Esophagus muscularis mucosa (tissue), 4 donors: ENCODE measurements around the gene ZWILCH. TPM values are rescaled to one million over a fixed set of nuclear protein-coding genes. Genes with fewer than 3 reads are reported as not detected.

Source experiments
- DNase-seq: peaks from one replicate; pipeline ENCODE4 v3.0.0-alpha.2; 2017; ENCODE audit errors: extremely low spot score
- H3K27ac ChIP-seq, 4 donors: fragments of 200-600 bp; sonication (generic); replicated peaks in 1 of 4; 1 replicate in 3 of 4; 2 replicates in 1 of 4; pipeline ENCODE4 v1.5.1; 2016 to 2019; ENCODE audit warnings: mild to moderate bottlenecking in 1 of 4
- H3K27me3 ChIP-seq, 4 donors: fragments of 200-600 bp; sonication (generic); one replicate each; pipeline versions ENCODE4 v1.5.1 to v1.6.0; 2016 to 2019
- H3K36me3 ChIP-seq, 4 donors: fragments of 200-600 bp; sonication (generic); one replicate each; pipeline ENCODE4 v1.5.1; 2016 to 2019
- H3K4me1 ChIP-seq, 4 donors: fragments of 200-600 bp; sonication (generic); one replicate each; pipeline ENCODE4 v1.5.1; 2016 to 2019
- H3K4me3 ChIP-seq, 4 donors: fragments of 200-600 bp; sonication (generic); 1 replicate in 2 of 4; 2 replicates in 2 of 4; pipeline ENCODE4 v1.5.1; 2016 to 2019; ENCODE audit warnings: mild to moderate bottlenecking in 4 of 4, moderate library complexity in 1 of 4
- H3K9me3 ChIP-seq, 4 donors: fragments of 200-600 bp; sonication (generic); 1 replicate in 3 of 4; 2 replicates in 1 of 4; pipeline ENCODE4 v1.5.1; 2016 to 2019
- CTCF ChIP-seq, 3 experiments: fragments of 200-600 bp in 2 of 3; fragments of 450-650 bp in 1 of 3; sonication (generic) in 2 of 3; IDR thresholded peaks; one replicate each; pipeline ENCODE4 v1.5.1; 2017 to 2019; ENCODE audit warnings: antibody characterized with exemption in 3 of 3, mild to moderate bottlenecking in 2 of 3, moderate library complexity in 1 of 3
- EP300 ChIP-seq: sonication (generic); formaldehyde crosslinking; IDR thresholded peaks from one replicate; pipeline ENCODE4 v1.6.1; 2017; ENCODE audit warnings: antibody characterized with exemption
- POLR2A ChIP-seq: fragments of 450-650 bp; IDR thresholded peaks from one replicate; pipeline ENCODE4 v1.6.1; 2017; ENCODE audit warnings: antibody characterized with exemption, moderate library complexity, mild to moderate bottlenecking, low read depth
- POLR2AphosphoS5 ChIP-seq, 2 donors: sonication (generic); formaldehyde crosslinking; IDR thresholded peaks; one replicate each; pipeline ENCODE4 v1.6.1; 2017; ENCODE audit warnings: antibody characterized with exemption in 2 of 2
- WGBS: methylation state at CpG from one replicate; pipeline ENCODE4 v1.1.5; 2018; 5-methylcytosine and 5-hydroxymethylcytosine counted together
- intact Hi-C: fragments of 100-400 bp; cut with DNase I; formaldehyde crosslinking; loops from one replicate; pipeline ENCODE4 v1.15.1; 2023
- total RNA-seq, 4 donors: library from RNA; depleted of rRNA; stranded (reverse); fragments of >200 nt; gene quantifications; one replicate each; pipeline versions ENCODE4 v1.1.0 to v1.2.1, GENCODE V29; 2016

Gene ZWILCH
- total RNA-seq, 4 donors from 2014 or later: 2.1 to 3.3 (median 2.4) TPM

DNA sequence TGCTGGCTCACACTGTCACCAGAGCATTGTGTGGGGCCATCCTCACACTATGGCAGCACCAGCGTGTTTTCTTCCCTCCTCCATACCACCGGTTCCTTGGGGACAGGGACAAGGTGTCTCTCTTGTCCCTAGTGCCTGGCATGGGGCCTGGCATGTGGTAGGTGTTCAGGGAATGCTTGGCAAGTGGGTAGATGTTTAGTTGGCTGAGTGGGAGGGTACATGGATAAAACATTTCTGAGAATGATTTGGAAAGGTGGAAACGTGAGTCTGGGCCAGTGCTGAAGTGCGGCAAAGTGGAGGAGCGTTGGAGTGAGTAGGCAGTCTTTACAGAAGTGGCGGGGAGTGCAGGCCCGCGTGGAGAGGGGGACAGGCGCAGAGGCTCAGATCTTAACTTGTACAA lies 22.6 kb upstream of the ZWILCH start:
- Histone ChIP-seq H3K9me3 (no peaks in the 10 kb centered on the region), H3K4me1 (no peaks in the 10 kb centered on the region), H3K4me3 (no peak overlapping the region), H3K36me3 (peaks cover 12 to 57% (median 39%) of the 10 kb centered on the region in 4 donors), H3K27me3 (no peaks in the 10 kb centered on the region), H3K27ac (no peak overlapping the region)
- TF ChIP-seq EP300 (no peak), CTCF (IDR thresholded peaks at IDR 0.05) (no peak), POLR2AphosphoS5 (IDR thresholded peaks at IDR 0.05) (no peak), POLR2A (no peak)
- WGBS: 92% methylated on average over 9 of the region's 9 CpGs
- intact Hi-C loops: no loop called here
- DNase-seq: no peak

GRCh38 chr15:66483131-66483566 lies 22.0 kb upstream of the ZWILCH start:
- Histone ChIP-seq H3K36me3 (peaks cover 12 to 64% (median 45%) of the 10 kb centered on the region in 4 donors), H3K27ac (no peak overlapping the region), H3K4me1 (no peaks in the 10 kb centered on the region), H3K27me3 (no peaks in the 10 kb centered on the region), H3K4me3 (no peak overlapping the region), H3K9me3 (no peaks in the 10 kb centered on the region)
- intact Hi-C loops: no loop called here
- DNase-seq: no peak
- 89% methylated on average over 3 of the region's 3 CpGs for WGBS
- TF ChIP-seq CTCF (IDR thresholded peaks at IDR 0.05) (no peak), POLR2AphosphoS5 (IDR thresholded peaks at IDR 0.05) (no peak), EP300 (no peak), POLR2A (no peak)

DNA sequence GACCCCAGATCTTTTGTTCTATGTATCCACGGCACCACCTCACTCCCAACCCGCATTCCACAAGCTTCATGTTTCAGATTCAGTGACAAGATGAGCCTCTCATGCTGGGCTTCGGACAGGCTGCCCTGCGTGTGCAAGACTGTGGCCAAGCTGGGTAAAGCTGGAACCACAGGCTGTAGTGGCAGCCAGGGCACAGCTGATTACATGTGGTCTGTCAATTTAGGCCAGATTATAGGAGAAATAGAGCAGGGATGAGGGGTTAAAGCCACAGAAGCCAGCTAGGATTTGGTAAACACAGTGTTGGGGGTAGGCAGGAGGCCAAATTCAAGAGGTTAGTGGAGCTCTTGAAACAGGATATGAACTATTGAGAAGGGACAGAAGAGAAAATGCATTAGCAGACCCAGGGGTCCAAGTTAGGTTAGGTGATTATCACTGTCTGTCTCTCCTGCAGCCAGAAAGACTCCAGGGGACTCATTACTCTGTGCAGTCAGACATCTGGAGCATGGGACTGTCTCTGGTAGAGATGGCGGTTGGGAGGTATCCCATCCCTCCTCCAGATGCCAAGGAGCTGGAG lies 20.5 kb upstream of the ZWILCH start:
- no peaks in the 10 kb centered on the region for H3K27me3 ChIP-seq
- H3K4me1 ChIP-seq: no peaks in the 10 kb centered on the region
- TF ChIP-seq CTCF (IDR thresholded peaks at IDR 0.05): no peak
- TF ChIP-seq EP300: no peak
- TF ChIP-seq POLR2AphosphoS5 (IDR thresholded peaks at IDR 0.05): no peak
- TF ChIP-seq POLR2A: no peak
- no peaks in the 10 kb centered on the region for H3K9me3 ChIP-seq
- DNase-seq: no peak
- intact Hi-C loops: no loop called here
- H3K27ac ChIP-seq: no peak overlapping the region
- H3K4me3 ChIP-seq: no peak overlapping the region
- 91% methylated on average over 4 of the region's 5 CpGs for WGBS
- peaks cover 18 to 78% (median 59%) of the 10 kb centered on the region in 4 donors for H3K36me3 ChIP-seq

DNA sequence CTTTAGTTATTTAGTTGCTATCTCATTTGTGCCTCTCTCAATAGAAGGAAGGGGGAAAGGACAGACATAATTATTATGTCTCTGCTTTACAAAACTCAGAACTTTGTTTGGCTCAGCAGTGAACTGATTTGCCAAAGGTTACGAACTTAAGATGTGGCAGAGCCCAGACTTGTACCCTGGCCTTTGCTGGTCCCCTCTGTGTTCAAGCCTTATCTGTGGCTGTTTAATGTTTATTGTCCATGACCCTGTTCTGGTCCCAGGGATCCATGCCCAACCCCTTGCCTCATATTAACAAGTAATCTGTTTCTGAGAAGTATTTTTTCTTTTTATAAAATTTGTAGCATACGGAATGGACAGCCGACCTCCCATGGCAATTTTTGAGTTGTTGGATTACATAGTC lies 18.2 kb upstream of the ZWILCH start:
- no peaks in the 10 kb centered on the region for H3K27me3 ChIP-seq
- H3K27ac ChIP-seq: no peak overlapping the region
- peaks cover 28 to 92% (median 73%) of the 10 kb centered on the region in 4 donors for H3K36me3 ChIP-seq
- no peaks in the 10 kb centered on the region for H3K9me3 ChIP-seq
- TF ChIP-seq EP300: no peak
- TF ChIP-seq POLR2A: no peak
- TF ChIP-seq CTCF (IDR thresholded peaks at IDR 0.05): no peak
- TF ChIP-seq POLR2AphosphoS5 (IDR thresholded peaks at IDR 0.05): no peak
- DNase-seq: no peak
- WGBS: 93% methylated on average over 3 of the region's 3 CpGs
- intact Hi-C loops: no loop called here
- H3K4me3 ChIP-seq: no peak overlapping the region
- no peaks in the 10 kb centered on the region for H3K4me1 ChIP-seq

DNA sequence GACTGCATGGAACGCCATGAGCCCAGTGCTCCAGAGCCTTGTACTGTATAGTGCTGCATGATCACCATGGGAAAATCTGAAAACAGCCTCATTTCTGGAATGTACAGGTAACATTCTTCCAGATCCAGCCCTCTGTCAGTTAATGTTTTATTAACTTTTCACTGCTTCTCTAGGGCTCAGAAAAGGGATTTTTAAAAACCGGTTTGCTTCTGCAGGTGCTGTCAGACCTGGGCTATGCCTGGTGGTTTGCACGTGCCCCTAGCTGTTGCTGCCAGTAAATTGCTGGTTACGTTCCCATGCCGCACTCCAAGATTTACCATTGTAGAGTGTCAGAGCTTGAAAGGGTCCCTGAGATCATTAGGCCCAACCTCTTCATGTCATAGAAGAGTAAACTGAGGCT lies 16.6 kb upstream of the ZWILCH start:
- no peaks in the 10 kb centered on the region for H3K9me3 ChIP-seq
- WGBS: 91% methylated on average over 5 of the region's 5 CpGs
- H3K4me1 ChIP-seq: no peaks in the 10 kb centered on the region
- H3K36me3 ChIP-seq: peaks cover 27 to 94% (median 72%) of the 10 kb centered on the region in 4 donors
- H3K27me3 ChIP-seq: no peaks in the 10 kb centered on the region
- no peak overlapping the region for H3K27ac ChIP-seq
- intact Hi-C loops: no loop called here
- no peak for DNase-seq
- H3K4me3 ChIP-seq: no peak overlapping the region
- TF ChIP-seq EP300 (no peak), POLR2A (no peak), POLR2AphosphoS5 (IDR thresholded peaks at IDR 0.05) (no peak), CTCF (IDR thresholded peaks at IDR 0.05) (no peak)
